Neutrophil (primary cell): ENCODE data around the gene KRTAP6-2.

Experiments used
- H3K27ac ChIP-seq: fragments of 200-600 bp; sonication (generic); 2 replicates; pipeline ENCODE4 v1.5.1; 2016; ENCODE audit warnings: mild to moderate bottlenecking, moderate library complexity
- H3K27me3 ChIP-seq: fragments of 200-600 bp; sonication (generic); 2 replicates; pipeline ENCODE4 v1.6.0; 2016; ENCODE audit warnings: mild to moderate bottlenecking
- H3K36me3 ChIP-seq: fragments of 200-600 bp; sonication (generic); 2 replicates; pipeline ENCODE4 v1.5.1; 2017
- H3K4me1 ChIP-seq, 2 experiments: fragments of 200-600 bp in 1 of 2; sonication (generic) in 1 of 2; 1 replicate in 1 of 2; 2 replicates in 1 of 2; pipeline versions ENCODE4 v1.5.1 to v1.6.1; 2013 to 2016; ENCODE audit warnings: low read depth in 1 of 2, low read length in 1 of 2, mild to moderate bottlenecking in 1 of 2, moderate library complexity in 1 of 2; ENCODE audit not compliant: control insufficient read depth in 1 of 2, insufficient read depth in 1 of 2
- H3K4me3 ChIP-seq, 2 experiments: fragments of 200-600 bp in 1 of 2; sonication (generic) in 1 of 2; 1 replicate in 1 of 2; 2 replicates in 1 of 2; pipeline ENCODE4 v1.5.1; 2013 to 2016; ENCODE audit warnings: low read depth in 1 of 2, low read length in 1 of 2, mild to moderate bottlenecking in 1 of 2, moderate library complexity in 1 of 2
- H3K9me3 ChIP-seq: fragments of 200-600 bp; sonication (generic); 2 replicates; pipeline ENCODE4 v1.5.1; 2016
- CTCF ChIP-seq: fragments of 200-600 bp; sonication (generic); IDR thresholded peaks from 2 replicates; pipeline ENCODE4 v1.5.1; 2016; ENCODE audit warnings: antibody characterized with exemption

The KRTAP6-2 gene

GRCh38 chr21:30577766-30578165 is 20.9 kb downstream of the KRTAP6-2 start:
- Histone ChIP-seq H3K4me1 (no peaks in the 10 kb centered on the region), H3K9me3 (no peaks in the 10 kb centered on the region), H3K27me3 (no peaks in the 10 kb centered on the region), H3K4me3 (no peak overlapping the region), H3K36me3 (no peaks in the 10 kb centered on the region), H3K27ac (no peak overlapping the region)
- TF ChIP-seq CTCF = no peak

GRCh38 chr21:30567617-30568016 is 31.1 kb downstream of the KRTAP6-2 start:
- Histone ChIP-seq H3K36me3 (no peaks in the 10 kb centered on the region), H3K9me3 (no peaks in the 10 kb centered on the region), H3K4me1 (no peaks in the 10 kb centered on the region), H3K27me3 (no peaks in the 10 kb centered on the region), H3K27ac (no peak overlapping the region), H3K4me3 (no peak overlapping the region)
- TF ChIP-seq CTCF = no peak

GRCh38 chr21:30563630-30564029 is 35.1 kb downstream of the KRTAP6-2 start:
- Histone ChIP-seq H3K36me3 (no peaks in the 10 kb centered on the region), H3K4me1 (no peaks in the 10 kb centered on the region), H3K4me3 (no peak overlapping the region), H3K9me3 (no peaks in the 10 kb centered on the region), H3K27ac (no peak overlapping the region), H3K27me3 (no peaks in the 10 kb centered on the region)
- no peak for TF ChIP-seq CTCF

GRCh38 chr21:30563072-30563471 is 35.6 kb downstream of the KRTAP6-2 start:
- Histone ChIP-seq H3K27ac (no peak overlapping the region), H3K36me3 (no peaks in the 10 kb centered on the region), H3K4me1 (no peaks in the 10 kb centered on the region), H3K4me3 (no peak overlapping the region), H3K27me3 (no peaks in the 10 kb centered on the region), H3K9me3 (no peaks in the 10 kb centered on the region)
- no peak for TF ChIP-seq CTCF

GRCh38 chr21:30561957-30562356 is 36.7 kb downstream of the KRTAP6-2 start:
- Histone ChIP-seq H3K9me3 (no peaks in the 10 kb centered on the region), H3K4me3 (no peak overlapping the region), H3K4me1 (no peaks in the 10 kb centered on the region), H3K36me3 (no peaks in the 10 kb centered on the region), H3K27me3 (no peaks in the 10 kb centered on the region), H3K27ac (no peak overlapping the region)
- TF ChIP-seq CTCF = no peak
